Astrocyte (in vitro differentiated cells and primary cell): ENCODE results near the gene ZNF124. TPM values are rescaled to one million over a fixed set of nuclear protein-coding genes. Genes with fewer than 3 reads are reported as not detected.
A peak's percentile ranks its signal among the peaks of the same experiment; 100 is the strongest.

Source experiments
- DNase-seq: peaks from one replicate; pipeline ENCODE4 v3.0.0-alpha.2; 2010; ENCODE audit warnings: low read depth
- FAIRE-seq: peaks from 2 replicates; lab custom pipeline; 2011; peaks lifted over from hg19 to GRCh38; lab: Jason Lieb, UNC
- H2AFZ ChIP-seq: 2 replicates; pipeline ENCODE4 v1.6.0; 2012; ENCODE audit warnings: low read depth, low read length, inconsistent platforms
- H3K27ac ChIP-seq: 2 replicates; pipeline ENCODE4 v1.5.1; 2011; ENCODE audit warnings: low read depth, low read length, inconsistent platforms
- H3K27me3 ChIP-seq: 2 replicates; pipeline ENCODE4 v1.6.0; 2011; ENCODE audit warnings: low read length, inconsistent platforms; ENCODE audit not compliant: insufficient read depth
- H3K36me3 ChIP-seq: 2 replicates; pipeline ENCODE4 v1.5.1; 2011; ENCODE audit warnings: low read length, inconsistent platforms; ENCODE audit not compliant: insufficient read depth
- H3K4me1 ChIP-seq: 2 replicates; pipeline ENCODE4 v1.5.1; 2011; ENCODE audit warnings: low read length, inconsistent platforms; ENCODE audit not compliant: insufficient read depth
- H3K4me2 ChIP-seq: 2 replicates; pipeline ENCODE4 v1.6.0; 2012; ENCODE audit warnings: low read length, inconsistent platforms
- H3K4me3 ChIP-seq: 2 replicates; pipeline ENCODE4 v1.5.1; 2011; ENCODE audit warnings: low read depth, mild to moderate bottlenecking, low read length, inconsistent platforms; ENCODE audit not compliant: insufficient read depth
- H3K79me2 ChIP-seq: 2 replicates; pipeline ENCODE4 v1.6.0; 2012; ENCODE audit warnings: mild to moderate bottlenecking, low read length, inconsistent platforms; ENCODE audit not compliant: insufficient read depth
- H3K9ac ChIP-seq: 2 replicates; pipeline ENCODE4 v1.6.0; 2012; ENCODE audit warnings: mild to moderate bottlenecking, low read length, inconsistent platforms
- H3K9me3 ChIP-seq: 2 replicates; pipeline ENCODE4 v1.5.1; 2012; ENCODE audit warnings: low read depth, mild to moderate bottlenecking, low read length, inconsistent platforms; ENCODE audit not compliant: insufficient read depth
- H4K20me1 ChIP-seq: 2 replicates; pipeline ENCODE4 v1.6.0; 2012; ENCODE audit warnings: low read length, inconsistent platforms; ENCODE audit not compliant: insufficient read depth
- H3K27ac Mint-ChIP-seq: one replicate; pipeline ENCODE4 v1.8.0; 2021; ENCODE audit warnings: mild to moderate bottlenecking, mixed read lengths; ENCODE audit not compliant: unreplicated experiment
- H3K27me3 Mint-ChIP-seq: one replicate; pipeline ENCODE4 v1.8.0; 2021; ENCODE audit warnings: low read depth, mixed read lengths; ENCODE audit not compliant: unreplicated experiment
- H3K36me3 Mint-ChIP-seq: one replicate; pipeline ENCODE4 v1.8.0; 2021; ENCODE audit warnings: low read depth, mixed read lengths; ENCODE audit not compliant: unreplicated experiment
- H3K4me1 Mint-ChIP-seq: one replicate; pipeline ENCODE4 v1.8.0; 2021; ENCODE audit warnings: low read depth, mixed read lengths; ENCODE audit not compliant: unreplicated experiment
- H3K4me3 Mint-ChIP-seq: one replicate; pipeline ENCODE4 v1.8.0; 2021; ENCODE audit warnings: mild to moderate bottlenecking, moderate library complexity, mixed read lengths; ENCODE audit not compliant: unreplicated experiment
- H3K9me3 Mint-ChIP-seq: one replicate; pipeline ENCODE4 v1.8.0; 2021; ENCODE audit warnings: mild to moderate bottlenecking, mixed read lengths; ENCODE audit not compliant: unreplicated experiment
- EZH2 ChIP-seq: IDR thresholded peaks from 2 replicates; pipeline ENCODE4 v1.6.1; 2012; ENCODE audit warnings: mild to moderate bottlenecking, low read length, inconsistent platforms; ENCODE audit not compliant: insufficient read depth
- total RNA-seq: library from RNA; stranded (reverse); gene quantifications from 2 replicates; pipeline ENCODE4 v1.2.1, GENCODE V29; 2021
- TF ChIP-seq, protein P1 (sequence below): IDR thresholded peaks from 2 replicates; pipeline ENCODE4 v1.5.1; 2011; ENCODE audit warnings: low read depth, mild to moderate bottlenecking, inconsistent platforms, low read length, moderate library complexity; ENCODE audit not compliant: insufficient read depth

ZNF124 gene
- total RNA-seq, 1 donor from 2014 or later: 36.5 TPM

DNA sequence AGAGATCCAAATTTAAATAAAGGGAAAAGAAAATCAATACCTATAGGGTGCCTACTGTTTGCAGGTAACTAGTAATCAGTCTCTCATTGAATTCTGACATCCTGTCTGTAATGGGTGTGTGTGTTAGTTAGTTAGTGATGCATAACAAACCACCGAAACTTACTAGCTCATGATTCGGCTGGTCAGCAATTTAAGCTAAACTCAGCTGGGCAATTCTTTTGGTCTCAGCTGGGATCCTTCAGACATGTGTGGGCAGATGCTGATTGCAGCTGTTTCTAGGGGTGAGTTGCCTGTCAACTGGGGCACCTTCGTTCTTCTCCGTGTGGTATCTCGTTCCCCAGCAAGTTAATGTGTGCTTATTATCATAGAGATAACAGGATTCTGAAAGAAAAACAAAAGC, 40.2 kb upstream of the ZNF124 start:
- no peak overlapping the region for H2AFZ ChIP-seq
- no peak for DNase-seq
- Mint-ChIP-seq H3K4me3 (no peak overlapping the region), H3K9me3 (no peaks in the 10 kb centered on the region), H3K4me1 (peaks cover 20% of the 10 kb centered on the region), H3K36me3 (peaks cover 6% of the 10 kb centered on the region), H3K27me3 (no peaks in the 10 kb centered on the region), H3K27ac (no peak overlapping the region)
- H3K4me2 ChIP-seq: no peak overlapping the region
- H3K9ac ChIP-seq: no peak overlapping the region
- no peak overlapping the region for H3K27ac ChIP-seq
- H3K79me2 ChIP-seq: peaks cover 37% of the 10 kb centered on the region
- H3K27me3 ChIP-seq: no peaks in the 10 kb centered on the region
- no peaks in the 10 kb centered on the region for H3K9me3 ChIP-seq
- peaks cover 23% of the 10 kb centered on the region for H4K20me1 ChIP-seq
- H3K36me3 ChIP-seq: no peaks in the 10 kb centered on the region
- TF ChIP-seq EZH2: no peak
- TF ChIP-seq, protein P1, sequence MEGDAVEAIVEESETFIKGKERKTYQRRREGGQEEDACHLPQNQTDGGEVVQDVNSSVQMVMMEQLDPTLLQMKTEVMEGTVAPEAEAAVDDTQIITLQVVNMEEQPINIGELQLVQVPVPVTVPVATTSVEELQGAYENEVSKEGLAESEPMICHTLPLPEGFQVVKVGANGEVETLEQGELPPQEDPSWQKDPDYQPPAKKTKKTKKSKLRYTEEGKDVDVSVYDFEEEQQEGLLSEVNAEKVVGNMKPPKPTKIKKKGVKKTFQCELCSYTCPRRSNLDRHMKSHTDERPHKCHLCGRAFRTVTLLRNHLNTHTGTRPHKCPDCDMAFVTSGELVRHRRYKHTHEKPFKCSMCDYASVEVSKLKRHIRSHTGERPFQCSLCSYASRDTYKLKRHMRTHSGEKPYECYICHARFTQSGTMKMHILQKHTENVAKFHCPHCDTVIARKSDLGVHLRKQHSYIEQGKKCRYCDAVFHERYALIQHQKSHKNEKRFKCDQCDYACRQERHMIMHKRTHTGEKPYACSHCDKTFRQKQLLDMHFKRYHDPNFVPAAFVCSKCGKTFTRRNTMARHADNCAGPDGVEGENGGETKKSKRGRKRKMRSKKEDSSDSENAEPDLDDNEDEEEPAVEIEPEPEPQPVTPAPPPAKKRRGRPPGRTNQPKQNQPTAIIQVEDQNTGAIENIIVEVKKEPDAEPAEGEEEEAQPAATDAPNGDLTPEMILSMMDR: no peak
- H3K4me3 ChIP-seq: no peak overlapping the region
- FAIRE-seq: no peak
- H3K4me1 ChIP-seq: peaks cover 9% of the 10 kb centered on the region

DNA sequence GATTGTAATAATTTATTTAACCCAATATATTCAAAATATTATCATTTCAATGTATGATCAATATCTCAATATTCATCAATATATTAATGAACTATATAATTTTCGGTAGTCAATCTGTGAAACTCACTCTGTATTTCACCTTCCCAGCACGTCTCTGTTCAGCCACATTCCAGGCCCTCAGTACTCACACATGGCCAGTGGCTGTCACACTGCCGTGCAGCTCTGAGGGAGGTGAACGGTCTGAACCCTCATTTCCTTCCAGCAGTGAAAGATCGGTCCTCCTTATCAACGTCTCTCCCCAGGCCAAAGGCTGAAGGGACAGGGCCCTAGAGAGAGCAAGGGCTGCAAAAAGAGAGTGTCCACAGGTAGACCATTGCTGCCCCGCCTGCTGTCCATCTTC, 39.5 kb upstream of the ZNF124 start:
- TF ChIP-seq, protein P1: no peak
- no peak for TF ChIP-seq EZH2
- Mint-ChIP-seq H3K27ac (no peak overlapping the region), H3K27me3 (no peaks in the 10 kb centered on the region), H3K9me3 (no peaks in the 10 kb centered on the region), H3K36me3 (peaks cover 9% of the 10 kb centered on the region), H3K4me3 (peak overlapping the region; percentile 60), H3K4me1 (peaks cover 20% of the 10 kb centered on the region)
- FAIRE-seq: no peak
- Histone ChIP-seq H3K79me2 (peaks cover 44% of the 10 kb centered on the region), H3K36me3 (no peaks in the 10 kb centered on the region), H4K20me1 (peaks cover 23% of the 10 kb centered on the region), H3K9ac (no peak overlapping the region), H3K9me3 (peaks cover under 1% of the 10 kb centered on the region), H3K27ac (no peak overlapping the region), H3K4me3 (no peak overlapping the region), H3K4me1 (peaks cover 9% of the 10 kb centered on the region), H3K27me3 (no peaks in the 10 kb centered on the region), H2AFZ (no peak overlapping the region), H3K4me2 (no peak overlapping the region)
- DNase-seq: no peak

DNA sequence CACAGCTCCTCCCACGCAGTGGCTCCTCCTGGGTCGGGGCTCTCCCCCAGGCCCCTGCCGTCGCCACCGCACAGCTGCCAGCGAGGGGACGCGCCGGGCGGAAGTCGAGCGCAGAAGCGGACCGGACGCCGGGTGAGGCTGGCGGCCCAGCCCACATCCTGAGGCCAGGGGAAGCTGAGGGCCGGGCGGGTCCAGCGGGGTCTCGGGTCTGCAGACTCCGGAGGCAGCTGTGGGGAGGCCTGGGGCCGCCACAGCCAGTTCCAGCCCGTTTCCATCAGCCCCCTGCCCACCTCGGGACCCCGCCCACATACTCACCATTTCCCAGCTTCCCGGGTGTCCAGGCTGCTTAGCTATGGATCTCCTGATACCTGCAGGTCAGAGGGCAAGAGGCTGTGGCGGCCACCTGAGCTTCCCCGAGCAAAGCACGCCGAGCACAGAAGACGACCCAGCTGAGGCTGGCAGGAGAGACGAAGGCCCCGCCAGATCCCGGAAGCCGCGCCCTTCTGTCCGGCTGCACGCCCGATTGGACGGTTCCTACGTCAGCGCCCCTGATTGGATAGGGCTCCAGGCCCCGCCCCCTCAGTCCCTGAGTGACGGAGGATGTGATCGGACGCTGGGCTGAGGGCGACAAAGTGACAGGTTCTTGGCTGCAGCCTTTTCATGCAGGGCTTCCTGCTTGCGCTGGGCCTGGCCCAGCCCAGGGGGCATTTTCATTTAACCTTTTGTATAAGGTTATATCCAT, 38.7 kb upstream of the ZNF124 start:
- Histone ChIP-seq H3K4me3 (peak overlapping the region; percentile 86), H3K9ac (peak overlapping the region; percentile 85), H2AFZ (peak overlapping the region; percentile 90), H3K27ac (peak overlapping the region; percentile 68), H3K27me3 (no peaks in the 10 kb centered on the region), H3K4me2 (peak overlapping the region; percentile 92), H3K9me3 (peaks cover 4% of the 10 kb centered on the region), H4K20me1 (peaks cover 23% of the 10 kb centered on the region), H3K79me2 (peaks cover 52% of the 10 kb centered on the region), H3K4me1 (peaks cover 9% of the 10 kb centered on the region), H3K36me3 (peaks cover 3% of the 10 kb centered on the region)
- DNase-seq: peak; percentile 75
- H3K27ac Mint-ChIP-seq: peak overlapping the region; percentile 81
- FAIRE-seq: no peak
- H3K36me3 Mint-ChIP-seq: peaks cover 13% of the 10 kb centered on the region
- H3K27me3 Mint-ChIP-seq: no peaks in the 10 kb centered on the region
- TF ChIP-seq EZH2: no peak
- TF ChIP-seq, protein P1: no peak
- peak overlapping the region; percentile 89 for H3K4me3 Mint-ChIP-seq
- H3K9me3 Mint-ChIP-seq: no peaks in the 10 kb centered on the region
- H3K4me1 Mint-ChIP-seq: peaks cover 20% of the 10 kb centered on the region
